Hepatocyte (in vitro differentiated cells): ENCODE data around the gene NANOS2. TPM values are rescaled to one million over a fixed set of nuclear protein-coding genes. Genes with fewer than 3 reads are reported as not detected.
A peak's percentile ranks its signal among the peaks of the same experiment; 100 is the strongest.

Experiments used
- DNase-seq: peaks from one replicate; pipeline ENCODE4 v3.0.0-alpha.2; 2016; ENCODE audit warnings: low spot score
- H2AFZ ChIP-seq: fragments of 200-600 bp; sonication (generic); 2 replicates; pipeline ENCODE4 v1.6.0; 2016; ENCODE audit warnings: antibody characterized with exemption, mild to moderate bottlenecking
- H3K27ac ChIP-seq: fragments of 200-600 bp; sonication (generic); 2 replicates; pipeline ENCODE4 v1.5.1; 2016; ENCODE audit warnings: mild to moderate bottlenecking
- H3K27me3 ChIP-seq: fragments of 200-600 bp; sonication (generic); 2 replicates; pipeline ENCODE4 v1.6.1; 2016
- H3K36me3 ChIP-seq: fragments of 200-600 bp; sonication (generic); replicated peaks from 2 replicates; pipeline ENCODE4 v1.5.1; 2016; ENCODE audit warnings: low read depth; ENCODE audit not compliant: insufficient read depth
- H3K4me1 ChIP-seq: fragments of 200-600 bp; sonication (generic); 2 replicates; pipeline ENCODE4 v1.5.1; 2016; ENCODE audit warnings: mild to moderate bottlenecking, moderate library complexity; ENCODE audit not compliant: insufficient read depth
- H3K4me2 ChIP-seq: fragments of 200-600 bp; sonication (generic); 2 replicates; pipeline ENCODE4 v1.6.0; 2016
- H3K4me3 ChIP-seq: fragments of 200-600 bp; sonication (generic); 2 replicates; pipeline ENCODE4 v1.5.1; 2016; ENCODE audit warnings: mild to moderate bottlenecking
- H3K79me2 ChIP-seq: fragments of 200-600 bp; sonication (generic); 2 replicates; pipeline ENCODE4 v1.6.0; 2017; ENCODE audit warnings: mild to moderate bottlenecking
- H3K9me2 ChIP-seq: fragments of 200-600 bp; sonication (generic); replicated peaks from 2 replicates; pipeline ENCODE4 v1.6.0; 2017; ENCODE audit warnings: mild to moderate bottlenecking; ENCODE audit not compliant: insufficient read depth
- H3K9me3 ChIP-seq: fragments of 200-600 bp; sonication (generic); 2 replicates; pipeline ENCODE4 v1.5.1; 2016; ENCODE audit warnings: low read depth, mild to moderate bottlenecking
- H4K20me1 ChIP-seq: fragments of 200-600 bp; sonication (generic); 2 replicates; pipeline ENCODE4 v1.6.0; 2016; ENCODE audit warnings: mild to moderate bottlenecking; ENCODE audit not compliant: insufficient read depth, poor library complexity, severe bottlenecking
- EZH2 ChIP-seq: fragments of 200-600 bp; sonication (generic); IDR thresholded peaks from 2 replicates; pipeline ENCODE4 v1.6.1; 2016; ENCODE audit warnings: antibody characterized with exemption, mild to moderate bottlenecking, borderline replicate concordance
- EZH2phosphoT487 ChIP-seq: fragments of 200-600 bp; sonication (generic); IDR thresholded peaks from one replicate; pipeline ENCODE4 v1.6.1; 2018; ENCODE audit warnings: antibody characterized with exemption, mild to moderate bottlenecking, low read depth, moderate library complexity; ENCODE audit not compliant: unreplicated experiment, severe bottlenecking
- WGBS: methylation state at CpG from one replicate; pipeline ENCODE4 v1.1.6; 2016; ENCODE audit warnings: low lambda C conversion rate; ENCODE audit errors: missing lambda C conversion rate; 5-methylcytosine and 5-hydroxymethylcytosine counted together
- polyA plus RNA-seq: library from polyadenylated mRNA; unstranded; fragments of >200 nt; fragmentation: Nextera tagmentation; extraction: Ambion mirVana; gene quantifications from 2 replicates; pipeline ENCODE4 v1.2.1, GENCODE V29; 2016
- total RNA-seq: library from RNA; depleted of rRNA; stranded (reverse); fragments of >200 nt; gene quantifications from 2 replicates; pipeline ENCODE4 v1.2.3, GENCODE V29; 2014
- TF ChIP-seq, protein P1 (sequence below): fragments of 200-600 bp; sonication (generic); IDR thresholded peaks from 2 replicates; pipeline ENCODE4 v1.5.1; 2016; ENCODE audit warnings: antibody characterized with exemption, mild to moderate bottlenecking; ENCODE audit not compliant: poor library complexity

NANOS2 gene
- total and polyA plus RNA-seq, 2 experiments from 2014 or later = not detected

GRCh38 chr19:45919678-45920077 lies 5.1 kb upstream of the NANOS2 start:
- Histone ChIP-seq H4K20me1 (no peaks in the 10 kb centered on the region), H3K4me1 (no peaks in the 10 kb centered on the region), H3K4me2 (no peak overlapping the region), H3K9me2 (no peaks in the 10 kb centered on the region), H3K27ac (no peak overlapping the region), H3K9me3 (no peaks in the 10 kb centered on the region), H3K36me3 (no peaks in the 10 kb centered on the region), H3K79me2 (no peaks in the 10 kb centered on the region), H3K4me3 (no peak overlapping the region), H3K27me3 (no peaks in the 10 kb centered on the region), H2AFZ (no peak overlapping the region)
- no peak for DNase-seq
- WGBS = 74% methylated on average over 7 of the region's 7 CpGs
- TF ChIP-seq, protein P1, sequence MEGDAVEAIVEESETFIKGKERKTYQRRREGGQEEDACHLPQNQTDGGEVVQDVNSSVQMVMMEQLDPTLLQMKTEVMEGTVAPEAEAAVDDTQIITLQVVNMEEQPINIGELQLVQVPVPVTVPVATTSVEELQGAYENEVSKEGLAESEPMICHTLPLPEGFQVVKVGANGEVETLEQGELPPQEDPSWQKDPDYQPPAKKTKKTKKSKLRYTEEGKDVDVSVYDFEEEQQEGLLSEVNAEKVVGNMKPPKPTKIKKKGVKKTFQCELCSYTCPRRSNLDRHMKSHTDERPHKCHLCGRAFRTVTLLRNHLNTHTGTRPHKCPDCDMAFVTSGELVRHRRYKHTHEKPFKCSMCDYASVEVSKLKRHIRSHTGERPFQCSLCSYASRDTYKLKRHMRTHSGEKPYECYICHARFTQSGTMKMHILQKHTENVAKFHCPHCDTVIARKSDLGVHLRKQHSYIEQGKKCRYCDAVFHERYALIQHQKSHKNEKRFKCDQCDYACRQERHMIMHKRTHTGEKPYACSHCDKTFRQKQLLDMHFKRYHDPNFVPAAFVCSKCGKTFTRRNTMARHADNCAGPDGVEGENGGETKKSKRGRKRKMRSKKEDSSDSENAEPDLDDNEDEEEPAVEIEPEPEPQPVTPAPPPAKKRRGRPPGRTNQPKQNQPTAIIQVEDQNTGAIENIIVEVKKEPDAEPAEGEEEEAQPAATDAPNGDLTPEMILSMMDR = no peak
- TF ChIP-seq EZH2phosphoT487 (no peak), EZH2 (no peak)

GRCh38 chr19:45918721-45919120 lies 4.1 kb upstream of the NANOS2 start:
- TF ChIP-seq EZH2 = no peak
- TF ChIP-seq EZH2phosphoT487 = no peak
- TF ChIP-seq, protein P1 = no peak
- no peaks in the 10 kb centered on the region for H3K9me3 ChIP-seq
- no peak overlapping the region for H3K4me2 ChIP-seq
- no peaks in the 10 kb centered on the region for H3K27me3 ChIP-seq
- no peaks in the 10 kb centered on the region for H4K20me1 ChIP-seq
- H2AFZ ChIP-seq = no peak overlapping the region
- no peaks in the 10 kb centered on the region for H3K79me2 ChIP-seq
- no peak overlapping the region for H3K4me3 ChIP-seq
- WGBS = 74% methylated on average over 4 of the region's 4 CpGs
- H3K4me1 ChIP-seq = no peaks in the 10 kb centered on the region
- H3K9me2 ChIP-seq = no peaks in the 10 kb centered on the region
- no peak for DNase-seq
- no peak overlapping the region for H3K27ac ChIP-seq
- H3K36me3 ChIP-seq = no peaks in the 10 kb centered on the region

GRCh38 chr19:45917421-45918091 lies 3.0 kb upstream of the NANOS2 start:
- Histone ChIP-seq H3K36me3 (no peaks in the 10 kb centered on the region), H3K79me2 (no peaks in the 10 kb centered on the region), H2AFZ (no peak overlapping the region), H4K20me1 (no peaks in the 10 kb centered on the region), H3K27ac (no peak overlapping the region), H3K4me1 (no peaks in the 10 kb centered on the region), H3K9me2 (no peaks in the 10 kb centered on the region), H3K9me3 (no peaks in the 10 kb centered on the region), H3K27me3 (no peaks in the 10 kb centered on the region), H3K4me3 (no peak overlapping the region), H3K4me2 (no peak overlapping the region)
- TF ChIP-seq EZH2phosphoT487 = no peak
- WGBS = 57% methylated on average over 4 of the region's 4 CpGs
- DNase-seq = no peak

DNA sequence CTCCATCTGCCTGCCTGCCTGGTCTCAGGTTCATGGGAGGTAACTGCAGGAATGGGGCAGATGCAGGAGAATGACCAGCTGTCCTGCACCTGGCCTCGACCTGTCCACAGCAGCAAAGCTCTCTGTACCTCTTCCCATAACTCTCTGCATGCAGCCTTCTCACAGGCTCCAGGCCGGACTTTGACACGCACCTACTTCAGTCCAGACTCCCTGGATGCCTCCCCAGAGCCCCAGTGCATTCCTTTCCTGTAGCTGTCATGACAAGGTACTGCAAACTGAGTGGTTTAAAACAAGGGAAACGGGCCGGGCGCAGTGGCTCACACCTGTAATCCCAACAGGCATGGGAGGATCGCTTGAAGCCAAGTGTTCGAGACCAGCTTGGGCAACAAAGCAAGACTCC lies 3.3 kb downstream of the NANOS2 start:
- 66% methylated on average over 8 of the region's 8 CpGs for WGBS
- H3K4me1 ChIP-seq = no peaks in the 10 kb centered on the region
- peak; percentile 60 for DNase-seq

More for the DNA sequence above, 3.3 kb downstream of the NANOS2 start:
- H3K4me3 ChIP-seq = no peak overlapping the region
- no peaks in the 10 kb centered on the region for H3K36me3 ChIP-seq
- TF ChIP-seq EZH2phosphoT487 (no peak), EZH2 (no peak)
- TF ChIP-seq, protein P1 = no peak
- H3K79me2 ChIP-seq = no peaks in the 10 kb centered on the region
- H3K9me3 ChIP-seq = no peaks in the 10 kb centered on the region
- H3K9me2 ChIP-seq = no peaks in the 10 kb centered on the region
- no peak overlapping the region for H2AFZ ChIP-seq
- H3K4me2 ChIP-seq = no peak overlapping the region
- no peaks in the 10 kb centered on the region for H3K27me3 ChIP-seq
- no peak overlapping the region for H3K27ac ChIP-seq
- no peaks in the 10 kb centered on the region for H4K20me1 ChIP-seq
